Activated CD8-positive, alpha-beta memory T cell treated with anti-CD3 and anti-CD28 coated beads, Interleukin-2, amount 50 U/mL, for 48 hours (primary cell): ENCODE measurements around the gene STK35.
"Not testable (repeated sequence)": the region's sequence is repeated elsewhere in the genome, so short reads cannot be mapped to it uniquely, and the experiment has no call there.

Experiments used
- DNase-seq: peaks from one replicate; pipeline ENCODE4 v3.0.0-alpha.2; 2020

STK35 gene

DNA sequence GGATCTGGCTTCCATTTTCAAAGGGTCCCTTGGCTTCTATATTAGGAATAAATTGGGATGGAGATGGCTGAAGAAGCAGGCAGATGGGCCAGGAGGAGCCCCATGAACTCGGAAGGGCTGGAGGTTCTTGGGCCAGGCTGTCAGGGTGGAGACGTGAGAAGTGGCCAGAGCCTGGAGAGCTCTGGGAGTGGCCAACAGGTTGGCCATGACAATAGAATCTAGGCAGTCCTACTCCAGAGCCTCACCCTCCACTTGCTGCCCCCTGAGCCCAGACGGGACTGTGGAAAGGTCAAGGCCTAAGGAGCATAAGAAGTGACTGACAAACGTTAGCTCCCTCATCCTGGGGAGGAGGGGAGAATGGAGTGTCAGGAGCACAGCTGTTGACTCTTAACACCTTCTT is 62.1 kb downstream of the STK35 start:
- DNase-seq: no peak

DNA sequence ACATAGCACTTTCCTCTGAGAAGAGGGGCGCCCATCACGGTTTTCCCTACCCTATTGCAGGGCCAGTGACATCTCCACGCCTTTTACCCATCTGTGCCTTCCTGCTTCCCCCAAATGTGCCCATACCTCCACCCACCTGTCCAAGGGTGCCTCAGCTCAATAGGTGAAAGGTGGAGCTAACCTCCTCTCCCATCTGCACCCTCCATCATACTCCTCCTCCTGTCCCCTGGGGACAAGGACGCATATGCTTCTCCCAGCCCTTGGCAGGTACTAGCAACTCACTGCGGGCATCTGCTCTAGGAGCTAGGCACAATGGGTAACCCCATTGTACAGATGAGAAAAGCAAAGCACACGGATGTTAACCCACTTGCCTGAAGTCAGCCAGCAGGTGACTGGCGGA is 62.8 kb downstream of the STK35 start:
- no peak for DNase-seq

DNA sequence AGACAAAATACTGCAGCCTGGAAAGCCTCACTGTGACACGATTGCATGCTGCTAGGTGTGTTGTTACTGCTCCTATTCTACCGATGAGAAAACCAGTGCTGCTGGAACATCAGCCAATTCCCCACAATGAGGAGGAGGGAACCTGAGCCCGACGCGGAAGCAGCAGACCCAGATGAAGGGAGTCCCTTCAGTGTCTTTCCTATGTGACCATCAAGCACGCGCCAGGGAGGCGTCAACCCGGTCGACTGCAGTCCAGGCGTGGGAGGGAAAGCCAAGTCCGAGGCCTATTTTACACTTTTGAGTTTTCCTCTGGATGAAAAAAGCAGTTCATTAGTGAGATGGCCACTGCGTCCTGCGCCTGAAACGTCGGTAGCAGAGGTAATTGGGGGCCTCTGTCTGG is 63.3 kb downstream of the STK35 start:
- DNase-seq: no peak

DNA sequence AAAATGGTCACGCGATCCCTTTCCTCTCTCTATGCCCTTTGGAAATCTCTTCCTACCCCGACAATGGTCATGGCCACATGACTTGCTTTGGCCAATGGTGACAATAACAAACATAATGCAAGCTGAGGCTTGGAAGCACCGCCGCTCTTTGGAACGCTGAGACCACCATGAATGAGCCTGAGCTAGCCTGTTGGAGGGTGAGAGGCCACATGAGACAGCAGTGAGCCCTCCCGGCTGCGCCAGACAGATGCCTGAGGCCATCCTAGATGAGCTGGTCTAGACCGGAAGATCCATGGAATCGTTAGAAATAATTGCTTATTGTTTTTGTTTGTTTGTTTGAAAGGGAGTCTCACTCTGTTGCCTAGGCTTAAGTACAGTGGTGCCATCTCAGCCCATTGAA is 64.2 kb downstream of the STK35 start:
- no peak for DNase-seq

DNA sequence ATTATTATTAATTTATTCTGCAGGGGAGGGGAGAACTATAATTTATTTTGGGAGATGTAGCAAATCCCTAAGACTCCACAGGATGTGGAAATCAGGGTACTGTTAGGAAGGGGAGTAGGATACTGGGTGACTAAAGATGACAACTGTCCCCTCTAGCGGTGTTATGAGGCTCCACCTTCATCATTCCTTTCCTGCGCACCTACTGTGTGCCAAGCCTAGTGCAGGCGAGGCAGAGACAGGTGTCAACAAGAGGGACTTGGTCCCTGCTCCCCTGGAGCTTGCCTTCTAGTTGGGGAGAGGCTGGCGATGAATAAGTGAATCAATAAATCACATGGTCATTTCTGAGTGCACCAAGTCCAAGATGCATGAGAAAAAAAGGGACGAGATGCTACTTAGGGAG is 65.5 kb downstream of the STK35 start:
- DNase-seq: no peak

DNA sequence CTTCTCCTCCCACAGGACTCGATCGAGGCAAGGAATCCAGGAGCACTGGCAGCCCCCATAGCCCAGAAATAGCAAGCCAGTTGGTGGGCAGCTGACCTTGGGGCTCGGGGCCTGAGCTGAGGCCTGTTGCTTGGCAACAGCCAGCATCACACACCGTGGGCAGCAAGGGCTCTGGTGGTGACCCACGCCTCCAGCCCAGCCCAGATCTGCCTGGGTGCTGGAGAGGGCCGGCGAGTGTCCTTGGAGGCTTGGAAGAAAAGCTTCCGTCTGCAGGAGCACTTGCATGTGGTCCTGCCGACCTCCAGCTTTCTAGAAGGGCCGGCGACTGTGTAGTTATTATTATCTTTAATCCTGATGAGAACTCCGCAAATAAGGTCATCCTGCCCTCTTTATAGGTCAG is 67.3 kb downstream of the STK35 start:
- DNase-seq: no peak

DNA sequence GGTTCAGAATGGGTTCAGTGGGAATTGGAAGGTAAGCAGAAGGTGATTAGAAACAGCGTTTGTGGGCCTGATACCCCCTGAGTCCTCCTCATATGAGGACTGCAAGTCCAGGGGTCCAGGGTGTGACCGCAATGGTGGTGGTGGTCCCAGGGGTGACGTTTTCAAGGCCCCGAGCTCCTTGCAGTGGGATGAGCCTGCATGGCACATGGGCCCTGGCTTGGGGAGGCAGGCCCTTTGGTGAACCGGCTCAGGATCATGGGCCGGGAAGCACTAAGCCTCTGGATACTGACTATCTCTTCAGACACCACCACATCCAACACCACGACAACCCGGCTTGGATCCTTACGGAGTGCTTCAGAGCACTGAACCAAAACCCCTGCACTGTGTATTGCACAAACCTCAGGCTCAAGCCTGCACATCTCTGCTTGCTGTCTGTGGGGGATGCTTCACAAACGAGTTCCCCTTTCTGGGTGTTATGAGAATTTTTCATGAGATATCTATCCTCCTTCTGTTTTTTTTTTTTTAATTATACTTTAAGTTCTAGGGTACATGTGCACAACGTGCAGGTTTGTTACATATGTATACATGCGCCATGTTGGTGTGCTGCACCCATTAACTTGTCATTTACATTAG is 67.9 kb downstream of the STK35 start:
- DNase-seq: no peak

DNA sequence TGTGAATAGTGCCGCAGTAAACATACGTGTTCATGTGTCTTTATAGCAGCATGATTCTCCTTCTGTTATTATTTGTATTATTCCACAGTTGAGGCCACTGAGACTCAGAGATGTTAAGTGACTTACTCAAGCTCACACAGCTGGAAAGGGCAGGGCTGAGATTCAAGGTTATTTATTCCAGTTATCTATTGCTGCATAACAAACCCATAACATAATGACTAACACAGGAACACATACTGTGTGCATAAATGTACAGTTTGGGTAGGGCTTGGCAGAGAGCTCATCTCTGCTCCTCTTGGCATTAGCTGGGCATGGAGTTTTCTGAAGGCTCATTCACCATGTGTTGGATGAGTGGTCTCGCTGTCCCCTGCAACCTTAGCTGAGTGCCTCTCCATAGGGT is 68.8 kb downstream of the STK35 start:
- DNase-seq: no peak

DNA sequence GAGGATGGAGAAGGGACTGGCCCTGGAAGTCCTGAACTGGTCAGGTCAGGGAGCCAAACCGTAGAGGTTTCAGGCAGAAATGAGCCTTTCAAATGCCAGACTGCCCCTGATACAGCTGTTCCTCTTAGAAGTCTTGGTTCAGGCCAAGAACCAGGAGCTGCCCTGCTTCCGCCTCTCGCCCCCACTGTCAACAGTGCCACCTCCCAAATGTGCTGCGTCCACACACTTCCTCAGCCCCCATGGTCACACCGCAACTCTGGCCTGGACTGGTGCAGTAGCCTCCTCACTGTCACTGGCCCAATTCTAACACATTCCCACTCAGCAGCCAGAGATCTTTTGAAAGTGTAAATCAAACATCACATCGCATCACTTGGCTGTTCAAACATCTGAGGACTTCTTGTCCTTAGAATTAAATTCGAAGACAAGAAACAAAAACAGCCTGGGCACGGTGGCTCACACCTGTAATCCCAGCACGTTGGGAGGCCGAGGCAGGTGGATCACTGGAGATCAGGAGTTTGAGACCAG is 69.7 kb downstream of the STK35 start:
- DNase-seq: no peak

DNA sequence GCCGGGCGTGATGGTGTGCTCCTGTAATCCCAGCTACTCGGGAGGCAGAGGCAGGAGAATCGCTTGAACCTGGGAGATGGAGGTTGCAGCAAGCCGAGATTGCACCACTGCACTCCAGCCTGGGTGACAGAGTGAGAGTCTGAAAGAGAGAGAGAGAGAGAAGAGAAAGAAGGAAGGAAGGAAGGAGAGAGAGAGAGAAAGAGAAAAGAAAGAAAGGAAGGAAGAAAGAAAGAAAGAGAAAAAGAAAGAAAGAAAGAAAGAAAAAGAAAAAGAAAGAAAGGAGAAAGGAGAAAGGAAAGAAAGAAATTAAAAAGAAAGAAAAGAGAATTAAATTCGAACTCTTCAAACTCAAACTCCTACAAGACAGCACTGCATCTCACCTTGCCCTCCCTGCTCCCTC is 70.2 kb downstream of the STK35 start:
- not testable (repeated sequence) for DNase-seq

DNA sequence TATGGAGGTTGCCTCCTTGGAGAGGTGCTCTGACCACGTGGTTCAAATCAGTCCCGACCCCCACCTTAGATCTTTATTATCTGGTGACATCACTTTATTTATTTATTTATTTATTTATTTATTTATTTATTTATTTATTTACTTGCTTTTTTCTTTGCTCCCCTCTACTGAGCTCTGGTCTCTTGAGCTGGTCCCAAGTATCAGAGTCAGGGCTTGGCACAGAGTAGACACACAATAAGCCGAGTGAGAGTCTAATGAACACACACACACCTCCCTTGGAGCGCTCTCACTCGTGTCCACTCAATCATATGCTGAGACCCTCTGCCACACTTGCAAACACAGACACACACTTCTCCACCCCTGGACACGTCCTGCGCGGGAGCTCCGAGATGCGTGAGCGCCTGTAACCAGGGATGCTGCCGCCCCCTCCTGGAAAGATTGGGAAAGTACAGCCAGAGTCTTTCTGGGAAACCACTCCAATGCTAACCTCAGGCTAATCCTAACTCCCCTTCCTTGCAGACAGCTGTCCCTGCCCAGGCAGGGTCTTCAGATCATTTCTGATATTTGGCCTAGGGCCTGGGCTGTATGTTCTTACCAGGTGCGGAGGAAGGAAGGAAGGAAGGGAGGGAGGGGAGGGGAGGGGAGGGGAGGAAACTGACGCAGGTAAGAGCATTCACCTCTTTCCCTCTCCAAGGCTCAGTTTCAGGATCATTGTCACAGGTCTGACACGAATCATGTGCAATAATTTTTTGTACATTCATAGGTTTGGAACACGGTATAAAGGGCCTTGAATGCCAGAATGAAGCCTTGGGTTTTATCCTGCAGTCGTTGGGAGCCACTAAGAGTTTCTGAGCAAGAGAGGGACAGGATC is 70.9 kb downstream of the STK35 start:
- peak; percentile 84 for DNase-seq

DNA sequence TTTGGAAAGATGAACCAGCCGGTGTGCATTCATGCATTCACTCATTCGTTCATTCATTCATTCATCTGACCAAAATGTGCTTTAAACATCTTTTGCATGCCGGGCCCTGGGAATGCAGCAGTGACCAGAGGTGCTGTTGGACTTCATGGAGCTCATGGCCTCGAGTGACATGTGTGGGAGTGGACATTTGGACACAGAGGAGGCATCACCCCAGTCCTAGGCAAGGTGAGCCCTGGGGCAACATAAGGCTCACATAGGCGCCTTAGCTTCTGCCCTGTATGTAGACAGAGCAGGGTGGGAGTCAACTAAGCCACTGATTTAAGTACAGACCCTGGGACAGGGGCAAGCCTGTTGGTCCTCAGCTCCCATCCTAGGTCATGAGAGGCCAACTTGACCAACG is 71.6 kb downstream of the STK35 start:
- DNase-seq: no peak

DNA sequence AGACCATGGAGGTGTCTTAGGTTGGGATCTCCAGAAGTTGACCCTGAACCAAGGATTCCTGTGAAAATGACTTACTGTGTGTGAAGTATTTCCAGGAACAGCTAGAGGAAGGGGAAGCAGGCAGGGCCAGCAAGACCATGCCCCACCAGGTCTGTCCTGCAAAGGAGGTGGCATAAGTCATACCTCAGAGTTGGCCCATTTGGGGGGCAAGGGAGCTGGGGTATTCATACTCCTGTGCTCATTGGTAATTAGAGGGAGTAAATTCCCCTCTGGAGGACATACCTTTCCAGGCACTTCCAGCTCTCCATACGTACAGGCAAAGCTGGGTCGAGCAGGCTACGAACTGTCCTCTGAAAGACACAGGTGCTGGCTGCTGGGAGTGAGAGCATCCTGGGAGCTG is 72.4 kb downstream of the STK35 start:
- no peak for DNase-seq

DNA sequence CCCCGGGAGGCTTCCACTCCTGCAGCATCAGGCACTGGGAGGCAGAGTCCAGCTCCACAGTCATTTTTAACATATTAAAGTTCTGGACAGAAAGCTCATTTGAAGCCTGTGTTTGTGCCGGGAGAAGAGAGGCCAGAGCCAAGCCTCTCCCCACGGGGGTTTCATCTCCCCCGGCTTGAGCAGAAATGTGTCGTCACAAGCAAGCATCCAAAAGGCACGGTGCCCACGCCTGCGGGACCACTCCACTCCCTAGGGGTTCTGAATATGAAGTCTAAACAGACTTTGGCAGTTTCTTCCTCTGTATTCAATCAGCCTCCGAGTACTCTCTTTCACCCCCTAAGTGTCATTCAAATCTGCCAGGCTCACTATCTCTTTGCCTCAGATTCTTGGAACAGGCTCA is 75.3 kb downstream of the STK35 start:
- DNase-seq: no peak

DNA sequence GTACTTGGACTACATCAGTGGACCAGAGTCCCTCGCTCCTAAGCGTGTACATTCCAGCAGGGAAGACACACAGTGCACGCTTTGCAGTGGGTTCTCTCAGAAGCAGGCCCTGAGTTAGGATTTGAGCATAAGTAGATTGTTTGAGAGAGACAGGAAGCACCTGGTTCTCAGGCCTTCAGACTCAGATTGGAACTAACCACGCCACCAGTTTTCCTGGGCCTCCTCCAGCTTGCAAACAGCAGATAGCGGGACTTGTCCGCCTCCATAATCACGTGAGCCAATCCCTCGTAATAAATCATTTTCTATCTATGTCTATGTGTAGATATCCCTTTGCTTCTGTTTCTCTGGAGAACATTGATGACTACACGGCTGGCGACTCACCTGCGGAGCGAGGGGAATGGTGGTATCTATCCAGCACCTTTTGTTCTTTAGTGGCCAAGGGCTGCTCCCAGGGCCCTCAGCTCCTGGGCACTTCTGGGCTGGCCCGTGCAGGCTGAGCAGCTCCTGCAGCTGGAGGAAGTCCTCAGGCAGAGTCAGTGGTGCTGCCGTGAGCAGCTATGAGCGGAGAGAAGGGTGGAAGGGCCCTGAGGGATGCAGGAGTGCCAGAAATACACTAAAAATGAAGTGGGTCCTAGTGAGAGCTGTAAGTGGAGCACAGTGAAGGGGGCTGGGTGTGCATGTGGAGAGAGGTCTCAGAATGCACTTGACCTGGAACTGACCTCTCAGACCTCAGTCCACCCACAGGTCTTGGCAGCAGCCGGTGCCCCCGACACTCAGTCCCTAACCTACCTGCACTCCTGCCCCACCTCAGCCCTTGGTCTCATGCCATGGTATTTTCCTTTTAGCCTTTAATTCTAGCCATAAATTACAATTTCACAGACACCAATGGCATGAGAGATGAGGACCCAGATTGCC is 76.9 kb downstream of the STK35 start:
- DNase-seq: no peak

DNA sequence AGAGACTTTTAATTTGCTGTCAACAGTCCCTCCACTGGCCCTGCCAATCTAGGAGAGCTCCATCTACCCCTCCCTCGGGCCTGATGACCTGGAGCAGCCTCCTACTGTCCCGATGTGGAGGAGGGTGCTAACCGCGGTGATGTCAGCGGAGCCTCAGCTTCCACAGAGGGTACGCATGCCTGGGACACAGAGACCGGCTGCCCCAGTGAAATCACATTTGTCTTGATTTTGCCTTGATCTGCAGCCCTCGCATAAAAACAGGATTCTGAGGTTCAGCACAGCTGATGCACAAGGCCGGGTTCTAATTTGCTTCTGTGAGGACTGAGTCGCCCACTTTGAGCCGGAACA is 77.6 kb downstream of the STK35 start:
- no peak for DNase-seq

DNA sequence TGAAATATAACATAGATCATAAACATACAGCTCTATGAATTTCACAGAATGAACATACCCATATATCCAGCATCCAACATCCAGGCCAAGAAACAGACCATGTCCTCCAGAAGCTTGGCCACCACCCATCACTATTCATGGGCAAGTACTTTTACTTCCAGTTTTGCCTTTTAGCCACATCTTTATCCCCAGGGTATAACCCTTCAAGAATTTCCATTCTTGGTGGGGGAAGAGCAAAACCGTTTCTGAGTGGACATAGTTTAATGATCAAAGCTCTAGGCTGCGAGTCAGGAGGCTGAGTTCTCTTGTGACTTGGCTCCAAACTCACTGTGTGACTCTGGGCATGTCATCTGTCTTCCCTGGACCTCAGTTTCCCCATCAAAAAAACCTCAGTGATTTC is 78.3 kb downstream of the STK35 start:
- no peak for DNase-seq

DNA sequence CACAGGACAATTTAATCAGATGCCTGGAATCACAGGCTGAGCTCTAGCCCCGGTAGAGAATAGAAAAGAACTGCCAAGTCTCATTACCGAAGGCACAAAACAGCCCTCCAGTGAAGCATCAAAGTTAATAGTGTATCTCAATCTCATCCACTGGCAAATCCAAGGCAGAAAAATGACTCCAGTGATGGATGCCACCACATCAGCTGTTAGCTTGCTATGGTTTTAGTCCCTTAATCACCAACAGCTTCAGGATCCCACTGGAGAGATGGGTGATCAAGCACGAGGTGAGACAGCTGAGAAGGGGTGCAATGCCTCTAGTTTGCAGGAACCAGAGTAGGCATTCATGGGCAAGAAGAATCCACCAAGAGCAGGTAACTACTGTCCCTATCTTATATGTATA is 81.8 kb downstream of the STK35 start:
- DNase-seq: no peak

DNA sequence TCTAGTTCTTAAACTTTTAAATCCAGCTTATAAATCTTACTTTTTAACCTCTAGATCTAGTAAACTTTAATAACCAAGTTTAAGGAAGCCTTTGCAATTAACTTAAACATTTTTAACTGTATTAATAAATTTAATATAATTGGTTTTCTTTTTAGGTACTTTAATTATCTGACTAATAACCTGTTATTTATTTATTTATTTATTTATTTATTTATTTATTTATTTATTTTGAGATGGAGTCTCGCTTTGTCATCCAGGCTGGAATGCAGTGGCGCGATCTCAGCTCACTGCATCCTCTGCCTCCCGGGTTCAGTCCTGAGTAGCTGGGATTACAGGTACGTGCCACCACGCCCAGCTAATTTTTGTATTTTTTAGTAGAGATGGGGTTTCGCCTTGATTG is 83.3 kb downstream of the STK35 start:
- DNase-seq: not testable (repeated sequence)

DNA sequence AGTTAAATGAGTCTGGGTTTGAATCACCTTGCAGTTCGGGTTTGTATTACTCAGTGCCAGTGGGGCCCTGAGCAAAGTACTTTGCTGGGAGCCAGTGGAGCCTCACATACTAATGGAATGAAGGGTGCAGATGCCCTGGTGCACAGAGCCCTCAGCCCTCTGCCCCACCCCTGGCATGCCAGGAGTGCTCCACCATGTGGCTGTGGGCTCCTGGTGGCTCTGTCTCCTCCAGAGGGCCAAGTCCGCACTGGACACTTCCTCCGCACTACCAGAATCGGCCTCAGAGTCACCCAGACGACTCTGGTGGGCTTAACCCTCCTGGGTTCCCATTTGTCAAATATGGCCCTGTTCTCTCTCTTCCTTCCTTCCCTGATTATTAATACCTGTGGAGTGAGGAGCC is 94.0 kb downstream of the STK35 start:
- DNase-seq: no peak

DNA sequence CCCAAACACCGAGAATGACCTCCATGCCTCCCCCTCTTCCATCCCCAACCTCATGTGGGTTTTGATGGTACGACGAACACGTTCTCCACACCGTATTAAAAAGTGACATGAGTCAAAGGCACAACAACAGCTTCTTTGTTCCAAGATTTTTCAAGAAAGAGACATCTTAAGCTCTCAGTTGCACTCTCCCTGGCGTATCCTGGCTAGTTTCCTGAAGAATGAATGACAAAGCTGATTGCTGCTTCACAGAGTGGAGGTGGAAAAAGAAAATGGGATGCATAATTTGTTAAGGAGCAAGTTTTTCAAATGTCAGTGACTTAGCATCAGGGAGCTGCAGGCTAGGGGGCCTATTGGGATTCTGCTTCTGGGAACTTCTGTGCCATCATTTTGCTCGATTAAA is 95.5 kb downstream of the STK35 start:
- DNase-seq: no peak
